Measurements from ENCODE around the gene FHAD1. TPM values are rescaled to one million over a fixed set of nuclear protein-coding genes. Genes with fewer than 3 reads are reported as not detected.
A peak's percentile ranks its signal among the peaks of the same experiment; 100 is the strongest.

FHAD1 gene
- total RNA-seq, 4 donors from 2014 or later: not detected

DNA sequence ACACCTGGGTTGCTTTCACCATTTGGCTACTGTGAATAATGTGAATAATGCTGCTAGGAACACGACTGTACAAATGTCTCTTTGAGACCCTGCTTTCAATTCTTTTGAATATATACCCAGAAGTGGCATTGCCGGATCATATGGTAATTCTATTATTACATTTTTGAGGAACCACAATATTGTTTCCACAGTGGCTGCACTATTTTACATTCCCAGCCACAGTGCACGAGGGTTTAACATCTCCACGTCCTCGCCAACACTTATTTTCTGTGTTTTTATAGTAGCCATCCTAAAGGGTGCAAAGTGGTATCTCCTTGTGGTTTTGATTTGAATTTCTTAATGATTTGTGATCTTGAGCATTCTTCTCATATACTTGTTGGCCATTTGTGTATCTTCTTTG lies 15.7 kb downstream of the FHAD1 start:
- Histone ChIP-seq H3K36me3 (no peaks in the 10 kb centered on the region), H3K4me3 (no peak overlapping the region), H3K4me1 (peaks cover 0 to 3% of the 10 kb centered on the region in 2 donors), H3K9me3 (no peaks in the 10 kb centered on the region), H3K27ac (no peak overlapping the region), H3K27me3 (no peaks in the 10 kb centered on the region)
- TF ChIP-seq, protein P1, sequence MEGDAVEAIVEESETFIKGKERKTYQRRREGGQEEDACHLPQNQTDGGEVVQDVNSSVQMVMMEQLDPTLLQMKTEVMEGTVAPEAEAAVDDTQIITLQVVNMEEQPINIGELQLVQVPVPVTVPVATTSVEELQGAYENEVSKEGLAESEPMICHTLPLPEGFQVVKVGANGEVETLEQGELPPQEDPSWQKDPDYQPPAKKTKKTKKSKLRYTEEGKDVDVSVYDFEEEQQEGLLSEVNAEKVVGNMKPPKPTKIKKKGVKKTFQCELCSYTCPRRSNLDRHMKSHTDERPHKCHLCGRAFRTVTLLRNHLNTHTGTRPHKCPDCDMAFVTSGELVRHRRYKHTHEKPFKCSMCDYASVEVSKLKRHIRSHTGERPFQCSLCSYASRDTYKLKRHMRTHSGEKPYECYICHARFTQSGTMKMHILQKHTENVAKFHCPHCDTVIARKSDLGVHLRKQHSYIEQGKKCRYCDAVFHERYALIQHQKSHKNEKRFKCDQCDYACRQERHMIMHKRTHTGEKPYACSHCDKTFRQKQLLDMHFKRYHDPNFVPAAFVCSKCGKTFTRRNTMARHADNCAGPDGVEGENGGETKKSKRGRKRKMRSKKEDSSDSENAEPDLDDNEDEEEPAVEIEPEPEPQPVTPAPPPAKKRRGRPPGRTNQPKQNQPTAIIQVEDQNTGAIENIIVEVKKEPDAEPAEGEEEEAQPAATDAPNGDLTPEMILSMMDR (IDR thresholded peaks at IDR 0.05 in 4 of 5, conservative IDR thresholded peaks at IDR 0.05 in 1 of 5): no peak
- no peak for TF ChIP-seq POLR2A (IDR thresholded peaks at IDR 0.05)
- in situ Hi-C loops (cut with MboI; ENCODE audit: low sequenced_read_pairs in 4 of 4) (no loop called here), intact Hi-C loops (cut with DNase I; ENCODE audit: low total_unique reads) (no loop called here)
- DNase-seq (no peak), ATAC-seq (no peak)

DNA sequence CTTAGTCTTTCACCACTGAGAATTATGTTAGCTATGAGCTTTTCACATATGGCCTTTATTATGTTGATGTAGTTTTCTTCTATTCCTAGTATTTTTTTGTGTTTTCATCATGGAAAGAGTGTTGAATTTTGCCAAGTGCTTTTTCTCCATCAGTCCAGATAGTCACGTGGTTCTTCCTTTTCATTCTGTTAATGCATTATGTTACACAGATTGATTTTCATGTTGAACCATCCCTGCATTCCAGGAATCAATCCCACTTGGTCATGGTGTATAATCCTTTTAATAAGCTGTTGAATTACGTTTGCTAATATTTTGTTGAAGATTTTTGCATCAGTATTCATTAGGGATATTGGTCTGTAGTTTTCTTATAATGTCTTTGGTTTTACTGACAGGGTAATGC lies 17.7 kb downstream of the FHAD1 start:
- no peak for ATAC-seq
- intact Hi-C loops (cut with DNase I; ENCODE audit: low total_unique reads) (no loop called here), in situ Hi-C loops (cut with MboI; ENCODE audit: low sequenced_read_pairs in 4 of 4) (no loop called here)
- DNase-seq: no peak
- Histone ChIP-seq H3K36me3 (no peaks in the 10 kb centered on the region), H3K4me1 (peaks cover 0 to 3% of the 10 kb centered on the region in 2 donors), H3K9me3 (no peaks in the 10 kb centered on the region), H3K4me3 (no peak overlapping the region), H3K27ac (no peak overlapping the region), H3K27me3 (no peaks in the 10 kb centered on the region)
- TF ChIP-seq, protein P1 (IDR thresholded peaks at IDR 0.05 in 4 of 5, conservative IDR thresholded peaks at IDR 0.05 in 1 of 5): no peak
- TF ChIP-seq POLR2A (IDR thresholded peaks at IDR 0.05): no peak

DNA sequence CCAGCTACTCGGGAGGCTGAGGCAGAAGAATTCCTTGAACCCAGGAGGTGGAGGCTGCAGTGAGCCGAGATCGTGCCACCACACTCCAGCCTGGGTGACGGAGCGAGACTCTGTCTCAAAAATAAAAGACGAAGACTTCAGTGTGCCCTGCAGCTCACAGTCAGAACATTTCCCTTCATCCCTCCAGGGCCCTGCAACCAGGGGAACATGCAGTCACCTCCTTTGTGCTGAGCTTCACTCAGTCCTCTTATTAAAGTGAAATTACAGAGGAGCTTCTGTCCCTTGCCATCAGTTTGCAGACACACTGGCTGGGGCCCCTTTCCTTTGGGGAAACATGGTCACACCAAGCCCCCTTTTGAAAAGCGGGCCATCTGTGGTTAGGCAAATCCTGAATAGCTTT lies 24.2 kb downstream of the FHAD1 start:
- no peak overlapping the region for H3K27ac ChIP-seq
- DNase-seq (no peak), ATAC-seq (no peak)
- in situ Hi-C loops (cut with MboI; ENCODE audit: low sequenced_read_pairs in 4 of 4): loop anchor here in 2 of 4 donors (5.0 to 10.0 kb wide), 2 partner anchors 116 to 119 kb away; partner anchors contain the start of gene TMEM51 (in 2 of the 2)
- no peaks in the 10 kb centered on the region for H3K36me3 ChIP-seq
- H3K4me3 ChIP-seq: no peak overlapping the region
- peaks cover 0 to 6% (median 3%) of the 10 kb centered on the region in 3 donors for H3K27me3 ChIP-seq
- no peaks in the 10 kb centered on the region for H3K4me1 ChIP-seq
- TF ChIP-seq, protein P1 (IDR thresholded peaks at IDR 0.05 in 4 of 5, conservative IDR thresholded peaks at IDR 0.05 in 1 of 5): no peak
- TF ChIP-seq POLR2A (IDR thresholded peaks at IDR 0.05): no peak
- intact Hi-C loops (cut with DNase I; ENCODE audit: low total_unique reads): loop anchor here (10.0 kb wide), 1 partner anchor 146 kb away; no protein-coding TSS in a partner anchor
- no peaks in the 10 kb centered on the region for H3K9me3 ChIP-seq

DNA sequence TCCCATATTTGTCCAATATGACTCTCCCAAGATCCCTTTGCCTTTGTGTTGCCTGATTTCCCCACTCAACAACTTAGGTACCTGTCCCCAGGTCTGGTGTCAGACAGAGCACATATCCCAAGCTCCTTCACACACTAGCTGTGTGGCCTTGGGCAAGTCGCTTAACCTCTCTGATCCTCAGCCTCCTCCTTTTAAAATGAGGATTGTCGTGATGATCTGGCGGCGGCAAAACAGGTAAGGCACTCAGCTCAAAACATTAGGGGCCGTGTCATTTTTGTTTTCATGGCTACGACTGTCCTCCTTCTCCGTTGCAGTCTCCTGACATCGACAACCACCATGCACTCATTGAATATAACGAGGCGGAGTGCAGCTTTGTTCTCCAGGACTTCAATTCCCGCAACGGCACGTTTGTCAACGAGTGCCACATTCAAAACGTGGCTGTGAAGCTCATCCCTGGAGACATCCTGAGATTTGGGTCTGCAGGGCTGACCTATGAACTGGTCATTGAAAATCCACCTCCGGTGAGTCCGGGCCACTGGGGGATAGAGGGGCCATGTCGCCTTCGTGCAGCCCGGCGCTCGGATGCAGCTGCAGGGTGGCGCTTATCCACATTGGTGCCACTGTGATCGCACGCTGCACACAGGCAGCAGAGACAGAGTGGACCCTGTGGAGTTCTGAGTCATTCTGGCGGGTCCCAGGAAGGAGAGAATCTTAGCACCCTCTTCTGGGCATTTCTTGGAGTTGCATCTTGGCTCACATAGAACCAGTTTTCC lies 25.2 kb downstream of the FHAD1 start:
- Histone ChIP-seq H3K27me3 (peaks cover 0 to 6% (median 3%) of the 10 kb centered on the region in 3 donors), H3K4me1 (no peaks in the 10 kb centered on the region), H3K9me3 (no peaks in the 10 kb centered on the region), H3K4me3 (no peak overlapping the region), H3K36me3 (no peaks in the 10 kb centered on the region), H3K27ac (no peak overlapping the region)
- intact Hi-C loops (cut with DNase I; ENCODE audit: low total_unique reads) (loop anchor here (2.0 to 10.0 kb wide), 2 partner anchors 119 to 147 kb away; partner anchors contain the start of gene TMEM51), in situ Hi-C loops (cut with MboI; ENCODE audit: low sequenced_read_pairs in 4 of 4) (loop anchor here in 2 of 4 donors (5.0 to 10.0 kb wide), 2 partner anchors 117 to 120 kb away; partner anchors contain the start of gene TMEM51 (in 2 of the 2))
- ATAC-seq (no peak), DNase-seq (peak in 1 of 2 donors; percentile 5)
- TF ChIP-seq POLR2A (IDR thresholded peaks at IDR 0.05): no peak
- TF ChIP-seq, protein P1 (IDR thresholded peaks at IDR 0.05 in 4 of 5, conservative IDR thresholded peaks at IDR 0.05 in 1 of 5): peak; percentile 12 to 53 (median 41)
